DLD1 (cell line): ENCODE measurements around the gene MMRN2.
"Not testable (repeated sequence)": the region's sequence is repeated elsewhere in the genome, so short reads cannot be mapped to it uniquely, and the experiment has no call there.

ENCODE experiments used
- in situ Hi-C: cut with HindIII; loops from 2 replicates; pipeline ENCODE4 v1.10.0; 2017; ENCODE audit warnings: low sequenced_read_pairs

The MMRN2 gene

GRCh38 chr10:86942441-86943315 lies 14.7 kb downstream of the MMRN2 start:
- in situ Hi-C loops = no loop called here

GRCh38 chr10:86941991-86942421 lies 15.4 kb downstream of the MMRN2 start:
- in situ Hi-C loops = no loop called here

- in situ Hi-C loops = no loop called here
Measured at GRCh38 chr10:86941426-86941825, 16.0 kb downstream of the MMRN2 start.

DNA sequence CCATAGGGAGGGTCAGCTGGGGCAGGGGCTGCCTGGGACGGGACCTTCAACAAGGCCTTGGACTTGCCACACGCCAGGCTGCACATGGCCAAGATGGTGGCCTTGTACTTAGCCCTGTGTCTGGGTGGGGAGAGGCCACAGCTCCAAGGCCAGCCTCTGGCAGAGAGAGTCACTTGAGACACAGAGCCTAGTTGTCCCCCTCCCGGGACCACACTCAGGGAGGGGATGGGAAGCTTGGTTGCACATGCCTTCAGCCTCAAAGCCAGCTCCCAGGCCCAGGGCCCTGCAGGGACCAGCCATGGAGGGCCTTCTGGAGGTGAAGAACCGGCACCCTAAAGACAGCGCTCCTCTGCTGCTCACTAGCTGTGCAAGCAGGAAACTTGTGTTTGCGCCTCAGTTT lies 16.7 kb downstream of the MMRN2 start:
- in situ Hi-C loops = no loop called here

- in situ Hi-C loops = not testable (repeated sequence)
Measured at GRCh38 chr10:86940076-86940475, 17.3 kb downstream of the MMRN2 start.

GRCh38 chr10:86938260-86938659 lies 19.2 kb downstream of the MMRN2 start:
- in situ Hi-C loops = no loop called here

DNA sequence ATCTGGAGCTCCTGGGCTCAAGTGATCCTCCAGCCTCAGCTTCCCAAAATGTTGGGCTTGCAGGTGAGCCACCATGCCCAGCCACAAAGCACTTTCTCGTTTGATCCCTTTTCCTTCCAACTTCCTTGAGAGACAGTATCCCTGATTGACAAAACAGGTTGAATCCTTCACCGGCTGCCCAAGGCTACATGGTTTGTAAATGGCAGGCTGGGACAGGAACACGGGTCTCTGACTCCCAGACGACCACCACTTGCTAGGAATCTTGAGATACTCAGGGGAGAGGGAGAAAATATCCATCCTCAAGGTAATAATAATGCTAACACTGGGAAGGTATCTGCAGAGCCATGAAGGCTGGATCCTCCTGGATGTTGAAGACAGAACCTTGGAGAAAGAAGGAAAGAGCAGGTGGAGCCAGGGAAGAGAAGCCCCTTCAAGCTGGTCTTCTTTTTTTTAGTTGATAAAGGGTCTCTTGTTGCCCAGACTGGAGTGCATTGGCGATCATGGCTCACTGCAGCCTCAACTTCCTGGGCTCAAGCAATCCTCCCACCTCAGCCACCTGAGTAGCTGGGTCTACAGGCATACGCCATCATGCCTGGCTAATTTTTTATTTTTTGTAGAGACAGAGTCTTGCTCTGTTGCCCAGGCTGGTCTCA lies 19.8 kb downstream of the MMRN2 start:
- in situ Hi-C loops = no loop called here

DNA sequence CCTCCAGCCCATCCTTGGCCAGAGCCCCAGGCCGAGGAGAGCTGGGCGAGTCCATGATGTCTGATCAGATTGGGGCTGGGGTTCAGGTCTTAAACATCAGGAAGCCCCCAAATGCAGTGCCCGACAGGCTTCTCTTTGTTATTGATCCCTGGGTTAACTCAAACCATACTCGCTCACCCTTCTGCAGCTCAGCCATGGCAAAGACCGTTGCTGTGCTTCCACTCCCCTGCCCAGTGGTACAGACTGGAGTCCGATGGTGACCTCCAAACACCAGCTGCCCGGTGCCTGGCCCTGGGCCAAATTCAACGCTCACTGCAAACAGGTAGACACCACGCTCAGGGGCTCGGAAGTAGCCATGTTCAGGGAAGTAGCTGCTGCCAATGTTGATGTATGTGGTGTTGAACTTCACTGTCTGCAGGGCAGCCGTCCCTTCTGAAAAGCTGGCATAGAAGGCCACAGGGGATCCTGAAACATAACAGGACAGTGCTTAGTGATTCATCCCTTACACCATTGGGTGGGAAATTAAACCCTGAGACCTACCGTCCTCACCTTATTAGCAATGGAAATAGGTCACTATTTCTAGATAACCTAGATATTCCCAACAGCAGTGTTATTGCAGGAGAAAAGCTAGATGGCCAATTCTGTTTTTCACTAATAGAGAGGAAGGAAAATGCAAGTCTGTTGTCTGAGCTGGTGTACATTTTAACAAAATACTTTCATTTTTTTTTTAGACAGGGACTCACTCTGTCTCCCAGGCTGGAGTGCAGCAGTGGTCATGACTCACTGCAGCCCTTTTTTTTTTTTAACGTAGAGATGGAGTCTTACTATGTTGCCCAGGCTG lies 20.5 kb downstream of the MMRN2 start:
- in situ Hi-C loops = no loop called here

GRCh38 chr10:86934162-86934711 lies 23.2 kb downstream of the MMRN2 start:
- in situ Hi-C loops = not testable (repeated sequence)

DNA sequence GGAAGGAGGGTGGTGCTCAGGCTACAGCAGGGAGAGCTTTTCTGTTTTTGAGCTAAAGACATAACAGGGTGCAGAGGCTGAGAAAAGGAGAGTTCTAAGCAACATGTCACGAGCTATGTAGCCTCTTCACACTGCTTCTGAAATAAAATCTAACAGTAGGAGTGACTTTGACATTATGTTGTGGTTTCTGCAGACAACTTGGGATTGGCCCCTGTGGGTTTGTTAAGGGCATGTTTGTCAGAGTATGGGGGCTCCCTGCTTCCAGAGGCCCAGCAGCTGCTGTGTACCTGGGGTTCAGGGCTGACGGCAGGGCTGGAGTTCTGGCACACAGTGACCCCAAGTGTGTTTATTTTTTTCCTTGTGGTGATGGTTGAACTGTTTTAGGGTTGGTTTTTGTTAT lies 24.7 kb downstream of the MMRN2 start:
- in situ Hi-C loops = no loop called here

GRCh38 chr10:86931872-86932271 lies 25.5 kb downstream of the MMRN2 start:
- in situ Hi-C loops = no loop called here

GRCh38 chr10:86929468-86930380 lies 27.7 kb downstream of the MMRN2 start:
- in situ Hi-C loops = no loop called here

DNA sequence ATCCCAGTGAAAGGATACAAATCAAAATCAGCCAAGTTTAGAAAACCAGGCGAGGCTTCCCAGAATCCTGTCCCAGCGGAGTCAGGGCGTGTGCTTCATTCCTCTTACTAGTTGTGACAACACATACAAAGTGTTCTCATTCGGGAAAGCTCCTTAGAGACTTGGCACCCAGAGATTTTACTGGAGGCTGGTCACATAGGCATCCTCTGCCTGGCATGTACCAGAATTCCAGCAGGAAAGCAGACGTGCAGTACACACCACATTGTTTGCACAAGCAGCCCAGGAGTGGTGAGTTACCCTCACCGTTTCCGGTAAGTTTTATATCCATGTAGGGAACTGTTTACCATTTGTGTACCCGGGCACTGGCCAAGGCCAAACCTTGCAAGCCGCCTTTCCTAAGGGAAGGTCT lies 34.9 kb downstream of the MMRN2 start:
- in situ Hi-C loops = no loop called here

- in situ Hi-C loops = no loop called here
Measured at GRCh38 chr10:86918022-86918471, 39.4 kb downstream of the MMRN2 start.

DNA sequence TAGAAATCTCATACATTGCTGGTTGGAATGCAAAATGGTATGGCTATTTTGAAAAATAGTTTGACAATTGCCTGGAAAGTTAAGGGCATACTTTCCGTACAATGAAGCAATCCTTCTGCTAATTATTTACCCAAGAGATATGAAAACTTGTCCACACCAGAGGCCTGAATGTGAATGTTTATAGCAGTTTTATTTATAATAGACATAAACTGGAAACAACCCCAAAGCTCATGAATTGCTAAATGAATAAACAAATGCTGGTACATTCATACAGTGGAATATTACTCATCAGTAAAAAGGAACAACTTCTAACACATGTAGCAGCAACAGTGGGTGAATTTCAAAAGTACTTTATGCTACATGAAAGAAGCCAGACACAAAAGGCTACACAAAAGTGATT lies 42.7 kb downstream of the MMRN2 start:
- in situ Hi-C loops = no loop called here

- in situ Hi-C loops = no loop called here
Measured at GRCh38 chr10:86905429-86905828, 52.0 kb downstream of the MMRN2 start.

GRCh38 chr10:86904600-86904999 lies 52.8 kb downstream of the MMRN2 start:
- in situ Hi-C loops = no loop called here

DNA sequence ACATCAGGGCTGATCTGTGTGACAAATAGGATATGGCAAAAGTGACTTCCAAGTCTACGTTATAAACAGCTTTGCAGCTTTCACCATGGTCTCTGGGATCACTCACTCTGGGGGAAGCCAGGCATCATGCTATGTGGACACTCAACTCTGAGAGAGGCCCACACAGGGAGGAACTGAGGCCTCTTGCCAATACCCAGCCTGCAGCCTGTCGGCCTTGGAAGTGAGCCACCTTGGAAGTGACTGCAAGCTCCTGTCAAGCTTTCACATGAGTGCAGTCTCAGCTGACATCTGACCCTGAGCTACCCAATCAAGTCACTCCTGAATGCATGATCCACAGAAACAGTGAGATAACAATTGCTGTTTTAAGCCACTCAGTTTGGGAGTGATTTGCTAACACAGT lies 56.5 kb downstream of the MMRN2 start:
- in situ Hi-C loops = no loop called here

- in situ Hi-C loops = no loop called here
Measured at GRCh38 chr10:86899670-86900276, 57.6 kb downstream of the MMRN2 start.

DNA sequence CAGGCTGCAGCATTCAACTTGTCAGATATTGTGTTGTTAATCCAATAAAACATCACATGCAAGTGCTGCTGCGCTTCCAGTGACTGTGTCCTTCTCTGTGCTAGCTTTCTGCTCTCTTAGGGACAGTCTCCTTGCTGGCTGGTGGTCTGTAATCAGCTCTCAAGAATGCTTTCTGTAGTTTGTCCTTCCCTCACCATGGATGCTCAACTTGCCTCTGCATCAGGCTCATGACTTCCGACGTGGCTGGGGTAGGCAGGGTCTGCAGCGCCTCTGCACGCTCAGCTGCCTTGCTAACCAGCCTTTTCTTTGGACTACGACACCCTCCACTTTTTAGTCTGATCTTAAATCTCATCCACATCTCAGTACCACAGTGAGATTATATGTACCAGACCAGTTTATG lies 58.3 kb downstream of the MMRN2 start:
- in situ Hi-C loops = no loop called here
